B cell (primary cell): ENCODE results near the gene ABHD17C. TPM values are rescaled to one million over a fixed set of nuclear protein-coding genes. Genes with fewer than 3 reads are reported as not detected.

ENCODE experiments used
- ATAC-seq: fragments of 200-7000 bp; cut with Tn5 transposase; one replicate; pipeline ENCODE4 v1.10.0; 2021; ENCODE audit warnings: low read depth, mild to moderate bottlenecking, moderate number of reproducible peaks, moderate library complexity
- CTCF ChIA-PET: fragments of 350-600 bp; sonication (Branson Sonifier 250); formaldehyde crosslinking; loops from one replicate; lab custom pipeline; 2021; ENCODE audit warnings: antibody characterized with exemption, inconsistent platforms; lab: Charles Lee
- POLR2A ChIA-PET: fragments of 350-600 bp; sonication (Branson Sonifier 250); formaldehyde crosslinking; loops from one replicate; lab custom pipeline; 2021; ENCODE audit warnings: antibody characterized with exemption; lab: Charles Lee
- DNase-seq: peaks from one replicate; pipeline ENCODE4 v3.0.0; 2013
- H2AFZ ChIP-seq: 2 replicates; pipeline ENCODE4 v1.6.1; 2012; ENCODE audit warnings: mild to moderate bottlenecking, low read depth, low read length; ENCODE audit not compliant: insufficient read depth, poor library complexity, severe bottlenecking
- H3K27ac ChIP-seq, 2 donors: 1 replicate in 1 of 2; 2 replicates in 1 of 2; pipeline ENCODE4 v1.5.1; 2012 to 2013; ENCODE audit warnings: low read length in 2 of 2, mild to moderate bottlenecking in 2 of 2, moderate library complexity in 1 of 2
- H3K27me3 ChIP-seq, 4 experiments: fragments of 200-600 bp in 1 of 4; sonication (generic) in 1 of 4; replicated peaks in 1 of 4; 1 replicate in 2 of 4; 2 replicates in 2 of 4; pipeline versions ENCODE4 v1.6.1 to v1.7.0; 2013 to 2016; ENCODE audit warnings: low read length in 3 of 4, mild to moderate bottlenecking in 2 of 4, mixed read lengths in 1 of 4, moderate library complexity in 1 of 4; ENCODE audit not compliant: insufficient read depth in 4 of 4, control insufficient read depth in 3 of 4; ENCODE audit errors: control extremely low read depth in 1 of 4
- H3K36me3 ChIP-seq, 2 experiments: replicated peaks in 1 of 2; 1 replicate in 1 of 2; 2 replicates in 1 of 2; pipeline versions ENCODE4 v1.6.1 to v1.7.1; 2013; ENCODE audit warnings: low read length in 1 of 2; ENCODE audit not compliant: insufficient read depth in 2 of 2, control insufficient read depth in 1 of 2; ENCODE audit errors: control extremely low read depth in 1 of 2, extremely low read depth in 1 of 2
- H3K4me1 ChIP-seq, 2 donors: fragments of 200-600 bp in 1 of 2; sonication (generic) in 1 of 2; 1 replicate in 1 of 2; 2 replicates in 1 of 2; pipeline versions ENCODE4 v1.5.1 to v1.6.1; 2013 to 2017; ENCODE audit warnings: low read length in 2 of 2; ENCODE audit not compliant: control insufficient read depth in 2 of 2, insufficient read depth in 2 of 2
- H3K4me2 ChIP-seq: replicated peaks from 2 replicates; pipeline ENCODE3; 2012; ENCODE audit warnings: mild to moderate bottlenecking, low read depth, low read length; ENCODE audit not compliant: poor library complexity, severe bottlenecking
- H3K4me3 ChIP-seq, 5 experiments: fragments of 200-600 bp in 1 of 5; sonication (generic) in 1 of 5; 1 replicate in 3 of 5; 2 replicates in 2 of 5; pipeline versions ENCODE4 v1.5.1 to v1.7.0; 2011 to 2016; ENCODE audit warnings: low read length in 4 of 5, mild to moderate bottlenecking in 4 of 5, low read depth in 2 of 5, control low read depth in 1 of 5, moderate library complexity in 1 of 5; ENCODE audit not compliant: insufficient read depth in 1 of 5; ENCODE audit errors: control extremely low read depth in 1 of 5, extremely low read depth in 1 of 5
- H3K79me2 ChIP-seq: fragments of 200-600 bp; sonication (generic); one replicate; pipeline ENCODE4 v1.6.0; 2016; ENCODE audit warnings: low read length; ENCODE audit not compliant: control insufficient read depth, insufficient read depth
- H3K9ac ChIP-seq: fragments of 200-600 bp; sonication (generic); 2 replicates; pipeline ENCODE4 v1.6.1; 2017; ENCODE audit warnings: mild to moderate bottlenecking, low read length, moderate library complexity
- H3K9me3 ChIP-seq, 3 donors: one replicate each; pipeline versions ENCODE4 v1.6.1 to v1.7.1; 2013; ENCODE audit warnings: low read length in 2 of 3; ENCODE audit not compliant: control insufficient read depth in 2 of 3, insufficient read depth in 1 of 3; ENCODE audit errors: control extremely low read depth in 1 of 3
- H4K20me1 ChIP-seq: 2 replicates; pipeline ENCODE4 v1.6.0; 2012; ENCODE audit warnings: mild to moderate bottlenecking, low read length; ENCODE audit not compliant: insufficient read depth, control insufficient read depth, poor library complexity, severe bottlenecking
- H3K27ac Mint-ChIP-seq: one replicate; pipeline ENCODE4 v1.8.0; 2021; ENCODE audit warnings: mixed read lengths
- H3K27me3 Mint-ChIP-seq: one replicate; pipeline ENCODE4 v1.8.0; 2021; ENCODE audit warnings: mixed read lengths
- H3K4me1 Mint-ChIP-seq: one replicate; pipeline ENCODE4 v1.8.0; 2021; ENCODE audit warnings: mixed read lengths
- H3K4me3 Mint-ChIP-seq: one replicate; pipeline ENCODE4 v1.8.0; 2021; ENCODE audit warnings: mixed read lengths
- H3K9me3 Mint-ChIP-seq: one replicate; pipeline ENCODE4 v1.8.0; 2022; ENCODE audit warnings: mixed read lengths; ENCODE audit not compliant: insufficient read depth
- EZH2 ChIP-seq: IDR thresholded peaks from 2 replicates; pipeline ENCODE4 v1.6.1; 2012; ENCODE audit warnings: borderline replicate concordance, low read depth, mild to moderate bottlenecking, moderate library complexity, low read length; ENCODE audit not compliant: insufficient read depth, poor library complexity, severe bottlenecking
- WGBS: methylation state at CpG from one replicate; pipeline ENCODE4 v1.1.5; 2013; ENCODE audit warnings: missing lambda C conversion rate; ENCODE audit not compliant: insufficient coverage; 5-methylcytosine and 5-hydroxymethylcytosine counted together
- intact Hi-C: fragments of 100-400 bp; cut with micrococcal nuclease; formaldehyde crosslinking; loops from one replicate; pipeline ENCODE4 v1.10.0; 2022
- polyA plus RNA-seq: library from polyadenylated mRNA; depleted of rRNA; stranded (reverse); fragments of >200 nt; gene quantifications from 2 replicates; pipeline ENCODE4 v1.2.3, GENCODE V29; 2012
- total RNA-seq, 2 donors: library from RNA; stranded (reverse); fragments of 120-200 nt in 1 of 2; gene quantifications; 1 replicate in 1 of 2; 2 replicates in 1 of 2; pipeline versions ENCODE4 v1.2.3 to v1.2.4, GENCODE V29; 2013 to 2022
- TF ChIP-seq, protein P1 (sequence below): fragments of 200-600 bp; IDR thresholded peaks from one replicate; pipeline ENCODE4 v1.8.0; 2022; ENCODE audit warnings: antibody characterized with exemption, mild to moderate bottlenecking

ABHD17C gene
- total and polyA plus RNA-seq, 2 donors (not counting 1 experiment from before 2014, with no cell fraction given): 0.78 to 1.9 TPM

DNA sequence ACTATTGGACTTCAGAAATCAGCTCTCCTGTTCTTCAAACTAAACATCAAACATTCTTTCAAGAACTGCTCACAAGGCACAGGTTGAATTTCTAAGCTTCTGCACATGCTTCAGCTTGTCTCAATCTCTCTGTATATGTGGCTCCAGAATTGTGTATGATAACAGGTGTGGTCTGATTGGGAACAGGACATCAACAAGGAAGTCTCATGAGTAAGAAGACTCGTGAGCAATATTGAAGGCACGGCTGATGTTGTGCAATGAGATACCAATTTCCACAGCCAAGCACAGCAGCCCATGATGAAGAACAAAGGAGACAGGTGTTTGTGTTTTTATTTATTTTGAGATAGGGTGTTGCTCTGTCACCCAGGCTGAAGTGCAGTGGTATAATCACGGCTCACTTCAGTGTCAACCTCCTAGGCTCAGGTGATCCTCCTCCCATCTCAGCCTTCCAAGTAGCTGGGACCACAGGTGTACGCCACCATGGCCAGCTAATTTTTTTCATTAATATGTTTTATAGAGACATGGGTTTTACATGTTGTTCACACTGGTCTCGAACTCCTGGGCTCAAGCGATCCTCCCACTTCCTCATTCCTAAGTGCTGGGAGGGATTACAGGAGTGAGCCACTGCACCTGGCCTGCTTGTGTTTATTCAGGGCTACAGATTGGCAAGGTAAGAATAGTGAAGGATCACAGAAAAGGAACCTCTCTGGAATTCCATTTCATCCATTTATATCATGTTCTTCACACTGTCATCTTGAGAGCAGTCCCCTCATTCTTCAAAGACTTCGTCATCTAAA is 32.2 kb upstream of the ABHD17C start:
- Histone ChIP-seq H3K9me3 (no peaks in the 10 kb centered on the region), H3K4me2 (no peak overlapping the region), H3K9ac (no peak overlapping the region), H3K4me3 (no peak overlapping the region), H3K27ac (no peak overlapping the region), H3K4me1 (no peaks in the 10 kb centered on the region), H2AFZ (no peak overlapping the region), H3K36me3 (no peaks in the 10 kb centered on the region), H4K20me1 (no peaks in the 10 kb centered on the region), H3K27me3 (no peaks in the 10 kb centered on the region), H3K79me2 (no peaks in the 10 kb centered on the region)
- CTCF ChIA-PET: no interaction called here
- WGBS: no CpG with 5 or more reads among the region's 7 CpGs
- no peak for ATAC-seq
- Mint-ChIP-seq H3K4me1 (no peaks in the 10 kb centered on the region), H3K9me3 (no peaks in the 10 kb centered on the region), H3K4me3 (no peak overlapping the region), H3K27me3 (peaks cover 20% of the 10 kb centered on the region), H3K27ac (no peak overlapping the region)
- no peak for DNase-seq
- intact Hi-C loops: no loop called here
- POLR2A ChIA-PET: no interaction called here
- TF ChIP-seq, protein P1, sequence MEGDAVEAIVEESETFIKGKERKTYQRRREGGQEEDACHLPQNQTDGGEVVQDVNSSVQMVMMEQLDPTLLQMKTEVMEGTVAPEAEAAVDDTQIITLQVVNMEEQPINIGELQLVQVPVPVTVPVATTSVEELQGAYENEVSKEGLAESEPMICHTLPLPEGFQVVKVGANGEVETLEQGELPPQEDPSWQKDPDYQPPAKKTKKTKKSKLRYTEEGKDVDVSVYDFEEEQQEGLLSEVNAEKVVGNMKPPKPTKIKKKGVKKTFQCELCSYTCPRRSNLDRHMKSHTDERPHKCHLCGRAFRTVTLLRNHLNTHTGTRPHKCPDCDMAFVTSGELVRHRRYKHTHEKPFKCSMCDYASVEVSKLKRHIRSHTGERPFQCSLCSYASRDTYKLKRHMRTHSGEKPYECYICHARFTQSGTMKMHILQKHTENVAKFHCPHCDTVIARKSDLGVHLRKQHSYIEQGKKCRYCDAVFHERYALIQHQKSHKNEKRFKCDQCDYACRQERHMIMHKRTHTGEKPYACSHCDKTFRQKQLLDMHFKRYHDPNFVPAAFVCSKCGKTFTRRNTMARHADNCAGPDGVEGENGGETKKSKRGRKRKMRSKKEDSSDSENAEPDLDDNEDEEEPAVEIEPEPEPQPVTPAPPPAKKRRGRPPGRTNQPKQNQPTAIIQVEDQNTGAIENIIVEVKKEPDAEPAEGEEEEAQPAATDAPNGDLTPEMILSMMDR: no peak

GRCh38 chr15:80665151-80665550 is 30.0 kb upstream of the ABHD17C start:
- peaks cover 16% of the 10 kb centered on the region for H3K27me3 Mint-ChIP-seq
- H3K79me2 ChIP-seq: no peaks in the 10 kb centered on the region
- CTCF ChIA-PET: no interaction called here
- H3K9ac ChIP-seq: no peak overlapping the region
- no peak for DNase-seq
- no peak overlapping the region for H3K4me3 ChIP-seq
- no peaks in the 10 kb centered on the region for H3K9me3 ChIP-seq
- H3K9me3 Mint-ChIP-seq: no peaks in the 10 kb centered on the region
- no peak overlapping the region for H3K4me3 Mint-ChIP-seq
- no peaks in the 10 kb centered on the region for H3K36me3 ChIP-seq
- H3K4me1 Mint-ChIP-seq: no peaks in the 10 kb centered on the region
- H3K4me2 ChIP-seq: no peak overlapping the region
- H3K27ac ChIP-seq: no peak overlapping the region
- WGBS: 83% methylated on average over 1 of the region's 2 CpGs
- no peak overlapping the region for H3K27ac Mint-ChIP-seq
- no peaks in the 10 kb centered on the region for H3K27me3 ChIP-seq
- no peak for ATAC-seq
- TF ChIP-seq, protein P1: no peak
- no peak for TF ChIP-seq EZH2
- POLR2A ChIA-PET: no interaction called here
- no peaks in the 10 kb centered on the region for H4K20me1 ChIP-seq
- H3K4me1 ChIP-seq: no peaks in the 10 kb centered on the region
- intact Hi-C loops: no loop called here
- H2AFZ ChIP-seq: no peak overlapping the region
